Right kidney (tissue), 1 donor: ENCODE measurements around the gene EZR.
"Not testable (repeated sequence)": the region's sequence is repeated elsewhere in the genome, so short reads cannot be mapped to it uniquely, and the experiment has no call there.

ENCODE experiments used
- DNase-seq: peaks from one replicate; pipeline ENCODE4 v3.0.0-alpha.2; 2016

The EZR gene

GRCh38 chr6:158847012-158847529, 27.9 kb upstream of the EZR start:
- DNase-seq: no peak

- DNase-seq: no peak
Observed at GRCh38 chr6:158843751-158844683, 24.8 kb upstream of the EZR start.

- no peak for DNase-seq
Observed at GRCh38 chr6:158841358-158841757, 22.2 kb upstream of the EZR start.

GRCh38 chr6:158840465-158840864, 21.3 kb upstream of the EZR start:
- no peak for DNase-seq

- DNase-seq: no peak
Observed at GRCh38 chr6:158839796-158840195, 20.6 kb upstream of the EZR start.

GRCh38 chr6:158838790-158839189, 19.6 kb upstream of the EZR start:
- not testable (repeated sequence) for DNase-seq

GRCh38 chr6:158837684-158838625, 18.8 kb upstream of the EZR start:
- no peak for DNase-seq

- DNase-seq: no peak
Observed at GRCh38 chr6:158836625-158837311, 17.6 kb upstream of the EZR start.

GRCh38 chr6:158835616-158836221, 16.6 kb upstream of the EZR start:
- DNase-seq: no peak

GRCh38 chr6:158834675-158835385, 15.7 kb upstream of the EZR start:
- no peak for DNase-seq

GRCh38 chr6:158832807-158833206, 13.6 kb upstream of the EZR start:
- not testable (repeated sequence) for DNase-seq

GRCh38 chr6:158832026-158832425, 12.9 kb upstream of the EZR start:
- no peak for DNase-seq

GRCh38 chr6:158831571-158831970, 12.4 kb upstream of the EZR start:
- DNase-seq: no peak

- DNase-seq: no peak
Observed at GRCh38 chr6:158830736-158831135, 11.6 kb upstream of the EZR start.

GRCh38 chr6:158828807-158829206, 9.6 kb upstream of the EZR start:
- DNase-seq: no peak

GRCh38 chr6:158826819-158827501, 7.8 kb upstream of the EZR start:
- DNase-seq: no peak

GRCh38 chr6:158825951-158826306, 6.8 kb upstream of the EZR start:
- no peak for DNase-seq

- DNase-seq: no peak
Observed at GRCh38 chr6:158825038-158825950, 6.1 kb upstream of the EZR start.

- DNase-seq: not testable (repeated sequence)
Observed at GRCh38 chr6:158823616-158824015, 4.4 kb upstream of the EZR start.
